Activated CD4-positive, alpha-beta T cell treated with anti-CD3 and anti-CD28 coated beads, Interleukin-2, amount 10 ng/mL, durations not matched to agents 7 days and 5 days (primary cell): Measurements from ENCODE around the gene CARD8. TPM values are rescaled to one million over a fixed set of nuclear protein-coding genes. Genes with fewer than 3 reads are reported as not detected.
"Not testable (repeated sequence)": the region's sequence is repeated elsewhere in the genome, so short reads cannot be mapped to it uniquely, and the experiment has no call there.

Experiments
- CTCF ChIA-PET: fragments of 350-600 bp; sonication (Branson Sonifier 250); formaldehyde crosslinking; loops from one replicate; lab custom pipeline; 2021; ENCODE audit warnings: antibody characterized with exemption; lab: Charles Lee
- POLR2A ChIA-PET: fragments of 350-600 bp; sonication (Branson Sonifier 250); formaldehyde crosslinking; loops from one replicate; lab custom pipeline; 2021; ENCODE audit warnings: antibody characterized with exemption; lab: Charles Lee
- DNase-seq: peaks from one replicate; pipeline ENCODE4 v3.0.0-alpha.2; 2020
- H3K27ac Mint-ChIP-seq: one replicate; pipeline ENCODE4 v1.8.0; 2021; ENCODE audit warnings: mild to moderate bottlenecking, moderate library complexity, mixed read lengths
- H3K27me3 Mint-ChIP-seq: one replicate; pipeline ENCODE4 v1.8.0; 2021; ENCODE audit warnings: mixed read lengths
- H3K36me3 Mint-ChIP-seq: one replicate; pipeline ENCODE4 v1.8.0; 2021; ENCODE audit warnings: low read depth, mixed read lengths
- H3K4me1 Mint-ChIP-seq: one replicate; pipeline ENCODE4 v1.8.0; 2021; ENCODE audit warnings: mixed read lengths
- H3K4me3 Mint-ChIP-seq: one replicate; pipeline ENCODE4 v1.8.0; 2021; ENCODE audit warnings: mild to moderate bottlenecking, moderate library complexity, mixed read lengths
- H3K9me3 Mint-ChIP-seq: one replicate; pipeline ENCODE4 v1.8.0; 2021; ENCODE audit warnings: mixed read lengths
- total RNA-seq, 2 experiments: library from RNA; stranded (reverse); gene quantifications; one replicate each; pipeline ENCODE4 v1.2.3, GENCODE V29; 2021

Gene CARD8
- total RNA-seq, 2 experiments from 2014 or later = 174 to 189 TPM

- DNase-seq = no peak
- Mint-ChIP-seq H3K27ac (peak overlapping the region; percentile 92), H3K36me3 (peaks cover 52% of the 10 kb centered on the region), H3K4me3 (peak overlapping the region; percentile 99), H3K4me1 (peaks cover 74% of the 10 kb centered on the region), H3K9me3 (no peaks in the 10 kb centered on the region), H3K27me3 (no peaks in the 10 kb centered on the region)
- CTCF ChIA-PET = interaction anchor here (0.9 to 1.6 kb wide), 2 partner anchors 9 to 13 kb away, joined by 3 to 6 read pairs; no protein-coding TSS in a partner anchor
- POLR2A ChIA-PET = no interaction called here
Observed at GRCh38 chr19:48254529-48254970, 1.2 kb downstream of the CARD8 start.

GRCh38 chr19:48253999-48254398, 1.7 kb downstream of the CARD8 start:
- H3K36me3 Mint-ChIP-seq = peaks cover 55% of the 10 kb centered on the region
- H3K27me3 Mint-ChIP-seq = no peaks in the 10 kb centered on the region
- peak overlapping the region; percentile 99 for H3K4me3 Mint-ChIP-seq
- H3K4me1 Mint-ChIP-seq = peaks cover 74% of the 10 kb centered on the region
- ChIA-PET POLR2A (no interaction called here), CTCF (interaction anchor here (0.9 kb wide), 1 partner anchor 13 kb away, joined by 3 read pairs; no protein-coding TSS in a partner anchor)
- peak overlapping the region; percentile 92 for H3K27ac Mint-ChIP-seq
- no peaks in the 10 kb centered on the region for H3K9me3 Mint-ChIP-seq
- no peak for DNase-seq

GRCh38 chr19:48252609-48253008, 3.1 kb downstream of the CARD8 start:
- Mint-ChIP-seq H3K27ac (peak overlapping the region; percentile 31), H3K4me1 (peaks cover 76% of the 10 kb centered on the region), H3K4me3 (no peak overlapping the region), H3K27me3 (no peaks in the 10 kb centered on the region), H3K9me3 (no peaks in the 10 kb centered on the region), H3K36me3 (peaks cover 58% of the 10 kb centered on the region)
- ChIA-PET POLR2A (no interaction called here), CTCF (no interaction called here)
- DNase-seq = no peak

- CTCF ChIA-PET = interaction anchor here (1.5 kb wide), 1 partner anchor 10 kb away, joined by 10 read pairs; no protein-coding TSS in a partner anchor
- no peaks in the 10 kb centered on the region for H3K9me3 Mint-ChIP-seq
- no peak for DNase-seq
- POLR2A ChIA-PET = interaction anchor here (0.5 to 1.3 kb wide), 4 partner anchors 7 to 198 kb away, joined by 3 to 7 read pairs (median 4); a partner anchor contains a TSS
- H3K36me3 Mint-ChIP-seq = peaks cover 63% of the 10 kb centered on the region
- H3K27ac Mint-ChIP-seq = peak overlapping the region; percentile 100
- peak overlapping the region; percentile 94 for H3K4me3 Mint-ChIP-seq
- peaks cover 75% of the 10 kb centered on the region for H3K4me1 Mint-ChIP-seq
- no peaks in the 10 kb centered on the region for H3K27me3 Mint-ChIP-seq
Observed at GRCh38 chr19:48250290-48251025, 5.3 kb downstream of the CARD8 start.

GRCh38 chr19:48249502-48250014, 6.2 kb downstream of the CARD8 start:
- ChIA-PET POLR2A (interaction anchor here (0.5 to 1.3 kb wide), 6 partner anchors 8 to 199 kb away, joined by 3 to 7 read pairs (median 4); a partner anchor contains a TSS), CTCF (interaction anchor here (0.6 to 1.5 kb wide), 5 partner anchors 9 to 142 kb away, joined by 3 to 10 read pairs (median 3); partner anchors contain the start of gene KDELR1)

GRCh38 chr19:48248081-48248833, 7.5 kb downstream of the CARD8 start:
- peaks cover 67% of the 10 kb centered on the region for H3K36me3 Mint-ChIP-seq
- ChIA-PET POLR2A (no interaction called here), CTCF (no interaction called here)
- H3K9me3 Mint-ChIP-seq = no peaks in the 10 kb centered on the region
- DNase-seq = no peak
- peak overlapping the region; percentile 93 for H3K27ac Mint-ChIP-seq
- H3K27me3 Mint-ChIP-seq = no peaks in the 10 kb centered on the region
- peaks cover 71% of the 10 kb centered on the region for H3K4me1 Mint-ChIP-seq
- peak overlapping the region; percentile 94 for H3K4me3 Mint-ChIP-seq

More at GRCh38 chr19:48249502-48250014, 6.2 kb downstream of the CARD8 start:
- Mint-ChIP-seq H3K27me3 (no peaks in the 10 kb centered on the region), H3K4me1 (peaks cover 78% of the 10 kb centered on the region), H3K27ac (peak overlapping the region; percentile 100), H3K9me3 (no peaks in the 10 kb centered on the region), H3K36me3 (peaks cover 69% of the 10 kb centered on the region), H3K4me3 (peak overlapping the region; percentile 94)
- DNase-seq = peak; percentile 83

- H3K9me3 Mint-ChIP-seq = no peaks in the 10 kb centered on the region
- peaks cover 67% of the 10 kb centered on the region for H3K4me1 Mint-ChIP-seq
- ChIA-PET CTCF (no interaction called here), POLR2A (no interaction called here)
- H3K27ac Mint-ChIP-seq = peak overlapping the region; percentile 50
- H3K4me3 Mint-ChIP-seq = peak overlapping the region; percentile 19
- H3K27me3 Mint-ChIP-seq = no peaks in the 10 kb centered on the region
- DNase-seq = no peak
- H3K36me3 Mint-ChIP-seq = peaks cover 70% of the 10 kb centered on the region
Observed at GRCh38 chr19:48247212-48247611, 8.5 kb downstream of the CARD8 start.

- Mint-ChIP-seq H3K36me3 (peaks cover 69% of the 10 kb centered on the region), H3K4me3 (no peak overlapping the region), H3K27me3 (no peaks in the 10 kb centered on the region), H3K4me1 (peaks cover 66% of the 10 kb centered on the region), H3K9me3 (no peaks in the 10 kb centered on the region), H3K27ac (peak overlapping the region; percentile 47)
- ChIA-PET CTCF (interaction anchor here (0.6 to 1.7 kb wide), 3 partner anchors 9 to 13 kb away, joined by 3 to 6 read pairs (median 3); partner anchors contain the start of gene CARD8), POLR2A (no interaction called here)
- no peak for DNase-seq
Observed at GRCh38 chr19:48246101-48246500, 9.6 kb downstream of the CARD8 start.

- Mint-ChIP-seq H3K4me1 (peaks cover 58% of the 10 kb centered on the region), H3K27ac (peak overlapping the region; percentile 91), H3K9me3 (no peaks in the 10 kb centered on the region), H3K4me3 (peak overlapping the region; percentile 69), H3K36me3 (peaks cover 68% of the 10 kb centered on the region), H3K27me3 (no peaks in the 10 kb centered on the region)
- ChIA-PET CTCF (interaction anchor here (0.6 to 2.2 kb wide), 4 partner anchors 15 to 279 kb away, joined by 3 to 7 read pairs (median 4); no protein-coding TSS in a partner anchor), POLR2A (no interaction called here)
- peak; percentile 64 for DNase-seq
Observed at GRCh38 chr19:48244281-48244680, 11.4 kb downstream of the CARD8 start.

GRCh38 chr19:48241771-48242170, 13.9 kb downstream of the CARD8 start:
- H3K4me3 Mint-ChIP-seq, H3K9me3 Mint-ChIP-seq, CTCF ChIA-PET, DNase-seq, H3K27me3 Mint-ChIP-seq, POLR2A ChIA-PET: not testable (repeated sequence)
- Mint-ChIP-seq H3K27ac (peak overlapping the region; percentile 6), H3K36me3 (peaks cover 72% of the 10 kb centered on the region), H3K4me1 (peaks cover 49% of the 10 kb centered on the region)

GRCh38 chr19:48239582-48240141, 16.1 kb downstream of the CARD8 start:
- H3K27me3 Mint-ChIP-seq = no peaks in the 10 kb centered on the region
- H3K4me3 Mint-ChIP-seq = no peak overlapping the region
- H3K9me3 Mint-ChIP-seq = no peaks in the 10 kb centered on the region
- H3K27ac Mint-ChIP-seq = peak overlapping the region; percentile 1
- ChIA-PET CTCF (interaction anchor here (0.6 to 1.5 kb wide), 2 partner anchors 27 to 48 kb away, joined by 3 to 5 read pairs; no protein-coding TSS in a partner anchor), POLR2A (no interaction called here)
- no peak for DNase-seq
- peaks cover 65% of the 10 kb centered on the region for H3K36me3 Mint-ChIP-seq
- H3K4me1 Mint-ChIP-seq = peaks cover 31% of the 10 kb centered on the region

- DNase-seq = no peak
- ChIA-PET POLR2A (no interaction called here), CTCF (interaction anchor here (0.6 to 1.5 kb wide), 3 partner anchors 27 to 710 kb away, joined by 3 to 5 read pairs (median 4); no protein-coding TSS in a partner anchor)
- no peaks in the 10 kb centered on the region for H3K27me3 Mint-ChIP-seq
- H3K4me1 Mint-ChIP-seq = peaks cover 25% of the 10 kb centered on the region
- no peak overlapping the region for H3K27ac Mint-ChIP-seq
- peaks cover 65% of the 10 kb centered on the region for H3K36me3 Mint-ChIP-seq
- H3K9me3 Mint-ChIP-seq = no peaks in the 10 kb centered on the region
- H3K4me3 Mint-ChIP-seq = no peak overlapping the region
Observed at GRCh38 chr19:48239120-48239519, 16.6 kb downstream of the CARD8 start.
